Fibroblast of skin of scalp (primary cell): ENCODE data around the gene DYNLL1.
"Not testable (repeated sequence)": the region's sequence is repeated elsewhere in the genome, so short reads cannot be mapped to it uniquely, and the experiment has no call there.

ENCODE experiments used
- DNase-seq: peaks from one replicate; pipeline ENCODE4 v3.0.0-alpha.2; 2013

The DYNLL1 gene

GRCh38 chr12:120474616-120474960, 21.3 kb upstream of the DYNLL1 start:
- peak; percentile 84 for DNase-seq

GRCh38 chr12:120475643-120476042, 20.3 kb upstream of the DYNLL1 start:
- no peak for DNase-seq

GRCh38 chr12:120479458-120479857, 16.5 kb upstream of the DYNLL1 start:
- DNase-seq, result no peak

GRCh38 chr12:120480211-120480610, 15.7 kb upstream of the DYNLL1 start:
- no peak for DNase-seq

- DNase-seq, result no peak
Observed at GRCh38 chr12:120481022-120481767, 14.7 kb upstream of the DYNLL1 start.

- DNase-seq, result no peak
Observed at GRCh38 chr12:120483621-120484020, 12.3 kb upstream of the DYNLL1 start.

- no peak for DNase-seq
Observed at GRCh38 chr12:120485961-120486881, 9.7 kb upstream of the DYNLL1 start.

- not testable (repeated sequence) for DNase-seq
Observed at GRCh38 chr12:120487552-120487951, 8.4 kb upstream of the DYNLL1 start.

GRCh38 chr12:120488057-120488640, 7.8 kb upstream of the DYNLL1 start:
- DNase-seq, result no peak

- DNase-seq, result no peak
Observed at GRCh38 chr12:120489018-120489417, 6.9 kb upstream of the DYNLL1 start.

- DNase-seq, result no peak
Observed at GRCh38 chr12:120490325-120490724, 5.6 kb upstream of the DYNLL1 start.

GRCh38 chr12:120490833-120491512, 4.9 kb upstream of the DYNLL1 start:
- no peak for DNase-seq

GRCh38 chr12:120495186-120495730, 655 bp upstream of the DYNLL1 start:
- no peak for DNase-seq

GRCh38 chr12:120496413-120497340, 764 bp downstream of the DYNLL1 start:
- DNase-seq, result peak; percentile 37

GRCh38 chr12:120497524-120498150, 1.7 kb downstream of the DYNLL1 start:
- DNase-seq, result no peak

- DNase-seq, result no peak
Observed at GRCh38 chr12:120498870-120499515, 3.1 kb downstream of the DYNLL1 start.

- DNase-seq, result no peak
Observed at GRCh38 chr12:120500581-120500980, 4.7 kb downstream of the DYNLL1 start.

- no peak for DNase-seq
Observed at GRCh38 chr12:120504587-120504986, 8.7 kb downstream of the DYNLL1 start.

GRCh38 chr12:120508537-120508936, 12.6 kb downstream of the DYNLL1 start:
- DNase-seq, result no peak

GRCh38 chr12:120514002-120514401, 18.1 kb downstream of the DYNLL1 start:
- DNase-seq, result no peak
